Thyroid gland (tissue), 4 donors: ENCODE data around the gene PAK5.

ENCODE experiments used
- CTCF ChIP-seq, 6 experiments: fragments of 200-600 bp in 3 of 6; fragments of 450-650 bp in 3 of 6; sonication (generic) in 3 of 6; IDR thresholded peaks; one replicate each; pipeline ENCODE4 v1.5.1; 2016 to 2019; ENCODE audit warnings: antibody characterized with exemption in 6 of 6, mild to moderate bottlenecking in 2 of 6, inconsistent platforms in 1 of 6, moderate library complexity in 1 of 6
- POLR2A ChIP-seq, 2 donors: fragments of 450-650 bp; IDR thresholded peaks; one replicate each; pipeline ENCODE4 v1.6.1; 2017; ENCODE audit warnings: antibody characterized with exemption in 2 of 2, mild to moderate bottlenecking in 2 of 2, moderate library complexity in 1 of 2

- TF ChIP-seq CTCF (IDR thresholded peaks at IDR 0.05) = no peak
- no peak for TF ChIP-seq POLR2A (IDR thresholded peaks at IDR 0.05)
Observed at GRCh38 chr20:9581509-9581908, 257.4 kb downstream of the PAK5 start.
